Stimulated activated CD4-positive, alpha-beta T cell treated with anti-CD3 and anti-CD28 coated beads, Interleukin-1b, Interleukin-23, amount 100 ng/mL, for 48 hours (primary cell): ENCODE results near the gene USP35.

Source experiments
- DNase-seq: peaks from one replicate; pipeline ENCODE4 v3.0.0-alpha.2; 2020

USP35 gene

DNA sequence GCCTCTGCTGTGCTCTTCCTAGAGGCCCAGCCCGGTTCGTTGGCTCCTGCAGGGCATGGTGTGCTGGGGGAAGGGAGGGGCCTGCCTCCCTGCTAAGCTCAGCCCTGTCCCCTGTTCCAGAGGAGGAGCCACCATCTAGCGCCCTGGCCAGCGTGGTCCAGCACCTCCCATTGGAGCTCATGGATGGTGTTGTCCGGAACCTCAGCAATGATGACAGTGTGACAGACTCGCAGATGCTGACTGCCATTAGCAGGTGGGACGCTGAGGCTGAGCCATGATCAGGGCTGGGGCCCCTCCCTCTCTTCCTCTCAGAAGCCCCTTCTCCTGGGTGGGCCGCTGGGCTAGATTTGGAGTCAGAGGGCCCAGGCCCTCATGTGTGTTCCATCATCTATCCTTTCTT, 9.1 kb downstream of the USP35 start:
- DNase-seq, result no peak

DNA sequence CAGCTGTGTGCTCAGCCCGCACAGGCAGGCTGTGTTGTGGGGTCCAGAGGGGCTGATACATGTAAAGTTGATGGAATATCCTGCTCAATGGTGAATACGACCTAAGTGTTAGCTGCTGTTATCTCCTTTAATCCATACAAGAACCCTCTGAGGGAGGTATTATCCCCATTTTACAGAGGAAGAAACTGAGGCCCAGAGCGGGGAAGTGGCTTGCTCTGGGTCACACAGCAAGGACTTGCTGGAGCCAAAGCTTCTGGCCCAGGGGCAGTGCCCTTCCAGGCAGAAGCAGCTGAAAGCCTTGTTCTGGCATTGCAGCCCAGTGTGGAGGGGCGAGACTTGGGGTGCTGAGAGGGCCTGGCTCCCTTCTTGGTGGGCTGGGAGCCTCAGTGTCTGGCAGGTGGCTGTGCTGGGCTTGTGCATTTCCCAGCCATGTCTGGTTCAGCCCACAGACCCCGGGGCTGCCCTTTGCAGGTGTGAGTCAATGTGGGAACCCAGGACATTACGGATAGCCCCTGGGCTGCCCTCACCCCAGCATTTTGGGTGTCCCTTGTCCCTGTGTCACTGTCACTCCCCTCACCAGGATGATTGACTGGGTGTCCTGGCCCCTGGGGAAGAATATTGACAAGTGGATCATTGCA, 10.4 kb downstream of the USP35 start:
- DNase-seq, result no peak

DNA sequence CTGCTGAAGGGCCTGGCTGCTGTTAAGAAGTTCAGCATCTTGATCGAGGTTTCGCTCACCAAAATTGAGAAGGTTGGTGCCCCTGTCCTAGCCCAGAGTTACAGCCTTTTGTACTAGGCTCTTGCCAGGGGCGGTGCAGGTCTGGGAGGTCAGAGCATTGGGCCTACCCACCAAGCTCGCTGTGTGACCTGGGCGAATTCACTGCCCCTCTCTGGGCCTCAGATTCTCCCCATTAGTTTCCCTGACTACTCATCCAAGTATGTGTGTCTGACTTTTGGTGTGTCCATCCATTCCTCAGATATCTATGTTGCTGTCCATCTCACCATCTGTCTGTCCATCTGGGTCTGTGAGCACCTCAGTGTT, 10.9 kb downstream of the USP35 start:
- DNase-seq, result no peak

DNA sequence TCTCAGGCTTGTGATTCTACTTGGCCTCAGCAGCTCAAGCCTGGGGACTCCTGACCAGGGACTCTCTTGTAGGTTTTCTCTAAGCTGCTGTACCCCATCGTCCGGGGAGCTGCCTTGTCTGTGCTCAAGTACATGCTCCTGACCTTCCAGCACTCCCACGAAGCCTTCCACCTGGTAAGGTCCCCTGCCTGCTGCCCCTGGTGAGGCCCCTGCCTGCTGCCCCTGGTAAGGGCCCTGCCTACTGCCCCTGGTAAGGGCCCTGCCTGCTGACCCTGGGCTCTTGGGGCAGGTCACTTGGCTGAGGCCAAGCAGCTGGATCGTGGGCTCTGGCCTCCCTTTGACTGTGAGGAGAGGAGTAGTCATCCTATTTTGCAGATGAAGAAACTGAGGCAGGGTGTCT, 11.3 kb downstream of the USP35 start:
- no peak for DNase-seq

DNA sequence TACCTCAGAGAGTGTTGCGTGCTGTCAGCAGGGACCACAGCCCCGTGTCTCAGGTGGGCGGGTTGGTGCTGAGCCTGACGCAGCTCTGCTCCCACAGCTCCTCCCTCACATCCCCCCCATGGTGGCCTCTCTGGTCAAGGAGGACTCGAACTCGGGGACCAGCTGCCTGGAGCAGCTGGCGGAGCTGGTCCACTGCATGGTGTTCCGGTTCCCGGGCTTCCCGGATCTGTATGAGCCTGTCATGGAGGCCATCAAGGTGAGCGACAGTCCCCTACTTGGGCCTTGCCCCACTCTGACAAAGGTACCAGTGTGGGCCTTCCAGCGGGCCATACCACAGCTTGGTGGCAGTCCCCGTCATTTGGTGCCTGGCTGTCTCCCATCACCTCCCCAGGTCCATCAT, 11.8 kb downstream of the USP35 start:
- DNase-seq, result no peak

DNA sequence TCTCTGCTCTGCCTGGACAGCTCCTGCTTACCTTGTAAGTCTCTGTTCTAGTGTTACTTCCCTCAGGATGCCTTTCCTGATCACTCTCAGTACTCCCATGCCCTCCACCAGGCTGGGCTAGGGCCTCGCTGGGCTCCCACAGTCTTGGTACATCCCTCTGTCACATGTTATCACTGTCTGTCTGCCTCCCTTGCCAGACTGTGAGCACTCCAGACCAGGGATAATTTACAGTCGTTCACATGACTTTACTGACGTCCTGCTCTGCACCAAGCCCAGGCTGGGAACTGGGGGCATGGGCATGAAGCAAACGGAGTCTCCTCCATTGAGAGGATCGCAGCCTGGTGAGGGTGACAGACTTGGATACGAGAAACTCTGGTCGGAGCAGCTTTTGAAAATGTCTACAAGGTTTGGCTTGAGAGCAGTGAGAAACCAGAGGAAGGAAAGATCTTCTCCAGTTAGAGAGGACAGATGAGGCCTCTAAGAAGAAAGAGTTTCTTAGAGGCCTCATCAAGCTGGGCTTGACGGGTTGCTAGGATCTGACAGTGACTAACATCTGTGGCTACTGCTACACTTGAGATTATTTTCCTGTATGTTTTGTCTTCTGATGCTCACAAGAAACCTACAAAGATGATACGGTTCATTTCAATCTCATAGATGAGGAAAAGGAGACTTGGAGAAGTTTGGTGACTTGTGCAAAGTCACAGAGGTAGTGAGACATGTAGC, 12.5 kb downstream of the USP35 start:
- DNase-seq, result no peak

DNA sequence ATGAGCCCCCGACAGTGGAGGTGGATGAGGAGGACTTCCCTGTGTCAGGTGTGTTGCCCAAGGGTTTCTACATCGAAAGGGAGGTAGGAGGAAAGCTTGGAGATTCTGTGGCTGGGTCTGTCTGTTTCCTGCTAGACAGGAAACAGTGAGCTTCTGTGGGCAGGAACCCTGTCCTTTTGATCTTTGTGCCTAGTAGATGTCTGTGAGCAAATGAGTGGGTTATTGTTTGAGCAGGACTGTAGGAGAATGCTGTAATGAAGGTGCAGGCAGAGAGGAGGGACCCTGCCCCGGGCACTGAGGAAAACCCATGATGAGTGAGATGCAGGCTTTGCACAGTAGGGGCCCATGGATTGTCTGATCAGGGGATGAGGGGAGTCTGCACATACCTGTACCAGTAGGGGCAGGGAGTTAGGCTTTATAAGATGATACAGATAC, 14.0 kb downstream of the USP35 start:
- DNase-seq, result peak; percentile 34

DNA sequence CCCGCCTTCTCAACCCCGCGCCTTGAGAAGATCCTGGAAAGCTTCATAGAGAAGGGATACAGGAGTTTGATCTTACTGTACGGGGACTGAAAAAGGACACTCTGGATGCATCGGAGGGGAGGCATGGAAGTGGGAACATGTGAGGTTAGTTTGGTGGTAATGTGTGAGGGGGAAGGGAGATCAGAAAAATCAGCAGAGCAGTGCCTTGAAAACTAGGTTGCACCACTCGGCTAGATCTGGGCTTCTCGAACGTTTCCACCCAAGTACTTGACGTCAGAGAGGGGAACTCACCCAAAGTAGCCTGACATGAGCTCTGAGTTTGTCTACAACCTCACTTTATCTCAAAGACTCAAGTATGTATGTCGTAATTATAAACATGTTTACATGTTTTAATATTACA, 14.5 kb downstream of the USP35 start:
- no peak for DNase-seq

DNA sequence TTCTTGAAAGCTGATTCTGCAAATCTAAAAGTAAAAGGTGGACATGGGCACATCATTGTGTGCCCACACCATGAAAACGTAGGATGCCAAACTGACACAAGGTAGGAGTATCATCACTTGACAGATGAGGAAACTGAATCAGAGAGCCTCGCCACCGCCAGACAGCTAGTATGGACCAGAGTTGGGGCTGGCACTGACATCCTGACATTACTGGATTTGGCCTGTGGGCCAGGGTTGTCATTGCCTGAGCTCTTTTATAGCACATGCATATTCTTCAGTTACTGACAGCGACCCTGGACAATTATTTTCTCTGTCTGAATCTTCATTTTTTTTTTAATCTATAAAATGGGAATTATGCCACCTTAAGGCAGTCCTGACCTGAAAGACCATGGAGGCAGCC, 16.5 kb downstream of the USP35 start:
- no peak for DNase-seq

DNA sequence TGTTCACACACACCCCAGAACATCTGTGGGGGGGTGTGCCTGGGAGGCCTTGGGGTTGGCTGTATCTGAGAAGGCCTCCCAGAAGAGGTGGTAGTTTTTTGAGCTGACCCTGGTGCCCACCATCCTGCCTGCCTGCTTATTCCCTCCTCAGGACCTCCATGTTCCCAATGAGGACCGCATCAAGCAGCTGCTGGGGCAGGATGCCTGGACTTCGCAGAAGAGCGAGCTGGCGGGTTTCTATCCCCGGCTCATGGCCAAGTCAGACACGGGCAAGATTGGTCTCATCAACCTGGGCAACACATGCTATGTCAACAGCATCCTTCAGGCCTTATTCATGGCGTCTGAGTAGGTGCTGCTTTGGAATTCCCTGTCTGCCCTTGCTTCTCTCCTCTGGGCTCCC, 17.0 kb downstream of the USP35 start:
- no peak for DNase-seq

DNA sequence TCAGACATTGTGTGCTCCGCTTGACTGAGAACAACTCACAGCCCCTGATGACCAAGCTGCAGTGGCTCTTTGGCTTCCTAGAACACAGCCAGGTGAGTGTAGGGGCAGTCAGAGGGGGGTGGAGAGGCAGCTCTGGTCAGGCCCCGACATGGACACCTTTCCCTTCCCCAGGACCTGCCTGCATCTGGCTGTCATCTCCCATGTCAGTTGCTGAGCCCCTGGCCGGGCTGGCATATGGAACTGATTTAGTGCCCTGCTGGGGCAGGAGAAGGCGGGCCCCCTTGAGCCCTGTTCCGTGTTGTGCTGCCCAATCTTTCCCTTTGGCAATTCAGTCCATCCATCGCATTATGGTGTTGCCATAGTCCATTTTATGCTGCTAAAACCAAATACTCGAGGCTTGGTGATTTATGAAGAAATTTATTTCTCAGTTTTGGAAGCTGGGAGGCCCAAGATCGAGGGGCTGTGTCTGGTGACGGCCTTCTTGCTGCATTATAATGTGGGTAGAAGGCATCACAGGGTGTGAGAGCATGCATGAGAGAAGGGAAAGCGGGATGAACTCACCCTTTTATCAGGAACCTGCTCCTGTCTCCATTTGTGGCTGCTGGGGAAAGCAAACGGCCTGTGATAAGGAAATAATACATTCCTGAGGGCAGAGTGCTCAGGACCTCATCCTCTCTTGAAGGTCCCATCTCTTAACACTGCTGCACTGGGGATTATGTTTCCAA, 19.0 kb downstream of the USP35 start:
- DNase-seq, result no peak

DNA sequence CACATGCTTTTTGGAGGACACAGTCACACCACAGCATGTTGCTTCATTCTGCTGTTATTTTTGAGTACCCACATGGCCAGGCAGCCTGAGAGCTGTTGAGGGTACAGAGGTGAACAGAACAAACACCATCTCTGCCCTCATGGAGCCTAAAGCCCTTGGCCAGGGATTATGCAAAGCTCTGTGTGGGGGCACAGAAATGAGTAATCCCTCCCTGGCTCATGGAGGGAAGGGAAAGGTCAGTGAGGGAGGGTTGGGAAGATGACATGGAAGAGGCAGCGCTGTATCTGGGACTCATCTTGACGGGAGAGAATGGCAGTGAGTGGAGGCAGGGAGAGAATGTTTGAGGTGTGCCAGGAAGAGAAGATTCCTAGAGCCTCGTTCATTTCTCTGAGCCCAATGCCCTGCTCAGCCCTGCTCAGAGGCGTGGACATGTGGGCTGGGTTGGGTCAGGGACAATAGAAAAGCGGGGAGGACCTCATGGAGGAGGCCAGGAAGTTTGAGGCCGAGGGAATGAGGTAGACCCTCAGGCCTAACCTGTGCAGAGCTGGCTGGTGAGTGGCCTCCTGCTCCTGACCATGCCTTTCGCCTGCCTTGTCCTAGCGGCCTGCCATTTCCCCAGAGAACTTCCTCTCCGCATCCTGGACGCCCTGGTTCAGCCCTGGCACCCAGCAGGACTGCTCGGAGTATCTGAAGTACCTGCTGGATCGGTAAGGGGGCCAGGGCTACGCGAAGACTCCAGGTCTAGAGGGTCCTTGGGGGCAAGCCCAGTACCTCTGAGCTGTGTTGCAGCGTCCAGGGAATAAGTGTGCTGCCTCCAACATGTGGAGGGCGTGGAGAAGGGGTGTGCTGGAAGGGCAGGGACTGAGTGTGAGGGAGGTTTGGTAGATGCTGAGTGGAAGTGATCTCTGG, 19.8 kb downstream of the USP35 start:
- DNase-seq, result no peak

DNA sequence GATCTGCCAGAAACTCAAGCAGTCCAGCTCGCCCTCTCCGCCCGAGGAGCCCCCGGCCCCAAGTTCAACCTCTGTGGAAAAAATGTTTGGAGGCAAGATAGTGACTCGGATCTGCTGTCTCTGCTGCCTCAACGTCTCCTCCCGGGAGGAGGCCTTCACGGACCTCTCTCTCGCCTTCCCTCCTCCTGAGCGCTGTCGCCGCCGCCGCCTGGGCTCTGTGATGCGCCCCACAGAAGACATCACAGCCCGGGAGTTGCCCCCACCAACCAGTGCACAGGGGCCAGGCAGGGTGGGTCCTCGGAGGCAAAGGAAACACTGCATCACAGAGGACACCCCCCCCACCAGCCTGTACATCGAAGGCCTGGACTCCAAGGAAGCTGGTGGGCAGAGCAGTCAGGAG, 20.8 kb downstream of the USP35 start:
- DNase-seq, result no peak

DNA sequence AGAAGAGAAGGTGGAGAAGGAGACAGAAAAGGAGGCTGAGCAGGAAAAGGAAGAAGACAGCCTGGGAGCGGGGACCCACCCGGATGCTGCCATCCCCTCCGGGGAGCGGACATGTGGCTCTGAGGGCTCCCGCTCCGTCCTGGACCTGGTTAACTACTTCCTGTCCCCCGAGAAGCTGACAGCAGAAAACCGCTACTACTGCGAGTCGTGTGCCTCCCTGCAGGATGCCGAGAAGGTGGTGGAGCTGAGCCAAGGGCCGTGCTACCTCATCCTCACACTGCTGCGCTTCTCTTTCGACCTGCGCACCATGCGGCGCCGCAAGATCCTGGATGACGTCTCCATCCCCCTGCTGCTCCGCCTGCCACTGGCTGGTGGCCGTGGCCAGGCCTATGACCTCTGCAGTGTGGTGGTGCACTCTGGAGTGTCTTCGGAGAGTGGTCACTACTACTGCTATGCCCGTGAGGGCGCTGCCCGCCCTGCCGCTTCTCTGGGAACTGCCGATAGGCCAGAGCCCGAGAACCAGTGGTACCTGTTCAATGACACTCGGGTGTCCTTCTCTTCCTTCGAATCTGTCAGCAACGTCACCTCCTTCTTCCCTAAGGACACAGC, 21.4 kb downstream of the USP35 start:
- no peak for DNase-seq

DNA sequence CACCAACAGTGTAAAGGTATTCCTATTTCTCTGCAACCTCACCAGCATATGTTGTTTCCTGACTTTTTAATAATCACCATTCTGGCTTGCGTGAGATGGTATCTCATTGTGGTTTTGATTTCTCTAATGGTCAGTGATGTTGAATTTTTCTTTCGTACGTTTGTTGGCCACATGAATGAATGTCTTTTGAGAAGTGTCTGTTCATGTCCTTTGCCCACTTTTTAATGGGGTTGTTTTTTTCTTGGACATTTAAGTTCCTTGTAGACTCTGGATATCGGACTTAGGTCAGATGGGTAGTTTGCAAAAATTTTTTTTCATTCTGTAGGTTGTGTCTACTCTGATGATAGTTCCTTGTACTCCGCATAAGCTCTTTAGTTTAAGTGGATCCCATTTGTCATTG, 22.8 kb downstream of the USP35 start:
- DNase-seq, result no peak

DNA sequence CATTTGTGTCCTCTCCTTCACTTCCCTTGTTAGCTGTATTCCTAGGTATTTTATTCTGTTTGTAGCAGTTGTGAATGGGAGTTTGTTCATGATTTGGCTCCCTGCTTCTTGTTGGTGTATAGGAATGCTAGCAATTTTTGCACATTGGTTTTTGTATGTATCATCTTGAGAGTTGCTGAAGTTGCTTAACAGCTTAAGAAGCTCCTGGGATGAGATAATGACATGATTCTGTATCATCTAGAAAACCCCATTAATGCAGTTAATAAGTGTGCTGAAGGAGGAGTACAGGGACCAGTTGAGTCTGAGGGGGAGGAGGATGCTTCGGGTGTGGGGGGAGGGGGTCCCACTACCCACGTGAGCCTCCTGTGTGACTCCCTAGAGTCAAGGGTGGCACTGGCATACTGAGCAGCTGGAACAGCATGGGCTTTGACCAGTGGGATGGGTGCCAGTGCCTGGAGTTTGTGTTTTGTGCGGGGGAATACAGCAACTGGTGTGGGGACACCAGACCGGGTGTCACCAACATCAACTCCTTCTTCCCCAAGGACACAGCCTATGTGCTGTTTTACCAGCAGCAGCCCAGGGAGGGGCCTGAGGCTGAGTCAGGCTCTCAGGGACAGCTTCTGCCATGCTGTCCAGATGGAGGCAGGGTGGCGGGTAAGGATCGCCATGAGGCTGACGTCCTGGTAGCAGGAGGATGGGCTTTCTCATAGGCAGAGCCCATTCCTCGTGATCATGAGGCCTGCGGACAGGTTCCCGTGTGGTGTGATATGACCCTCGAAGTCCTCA, 24.1 kb downstream of the USP35 start:
- DNase-seq, result no peak

DNA sequence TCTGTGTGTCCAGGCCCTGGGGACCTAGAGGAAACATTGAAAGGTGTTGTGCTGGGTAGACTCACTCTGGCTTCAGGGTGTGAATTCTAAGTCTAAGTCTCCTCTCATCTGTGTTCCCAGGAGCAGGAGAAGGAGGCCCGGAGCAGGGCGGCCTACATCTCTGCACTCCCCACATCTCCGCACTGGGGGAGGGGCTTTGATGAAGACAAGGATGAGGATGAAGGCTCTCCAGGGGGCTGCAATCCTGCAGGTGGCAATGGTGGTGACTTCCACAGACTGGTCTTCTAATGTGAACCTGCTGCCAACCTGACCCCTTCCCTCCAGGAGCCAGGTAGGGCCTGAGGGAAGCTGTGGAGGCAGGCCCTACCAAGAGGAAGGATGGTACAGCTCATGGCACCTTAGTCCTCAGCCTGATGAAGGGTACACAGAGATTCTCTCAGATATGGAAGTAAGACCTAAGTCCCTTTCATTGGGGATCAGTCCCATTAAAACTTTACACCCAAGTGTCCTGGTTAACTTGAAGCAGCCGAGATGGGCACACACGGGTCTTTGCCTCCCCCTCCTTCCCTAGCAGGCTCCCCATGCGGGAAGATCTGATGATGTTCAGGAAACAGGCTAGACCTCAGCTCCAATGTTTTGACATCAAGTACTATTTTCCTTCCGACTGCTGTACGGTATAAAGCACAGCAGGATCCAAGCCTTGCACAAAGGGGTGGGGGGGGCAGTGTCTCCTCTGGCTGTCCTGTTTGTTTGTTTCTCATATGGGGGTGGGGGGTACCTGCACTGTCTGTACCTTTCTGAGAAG, 25.0 kb downstream of the USP35 start:
- DNase-seq, result no peak

DNA sequence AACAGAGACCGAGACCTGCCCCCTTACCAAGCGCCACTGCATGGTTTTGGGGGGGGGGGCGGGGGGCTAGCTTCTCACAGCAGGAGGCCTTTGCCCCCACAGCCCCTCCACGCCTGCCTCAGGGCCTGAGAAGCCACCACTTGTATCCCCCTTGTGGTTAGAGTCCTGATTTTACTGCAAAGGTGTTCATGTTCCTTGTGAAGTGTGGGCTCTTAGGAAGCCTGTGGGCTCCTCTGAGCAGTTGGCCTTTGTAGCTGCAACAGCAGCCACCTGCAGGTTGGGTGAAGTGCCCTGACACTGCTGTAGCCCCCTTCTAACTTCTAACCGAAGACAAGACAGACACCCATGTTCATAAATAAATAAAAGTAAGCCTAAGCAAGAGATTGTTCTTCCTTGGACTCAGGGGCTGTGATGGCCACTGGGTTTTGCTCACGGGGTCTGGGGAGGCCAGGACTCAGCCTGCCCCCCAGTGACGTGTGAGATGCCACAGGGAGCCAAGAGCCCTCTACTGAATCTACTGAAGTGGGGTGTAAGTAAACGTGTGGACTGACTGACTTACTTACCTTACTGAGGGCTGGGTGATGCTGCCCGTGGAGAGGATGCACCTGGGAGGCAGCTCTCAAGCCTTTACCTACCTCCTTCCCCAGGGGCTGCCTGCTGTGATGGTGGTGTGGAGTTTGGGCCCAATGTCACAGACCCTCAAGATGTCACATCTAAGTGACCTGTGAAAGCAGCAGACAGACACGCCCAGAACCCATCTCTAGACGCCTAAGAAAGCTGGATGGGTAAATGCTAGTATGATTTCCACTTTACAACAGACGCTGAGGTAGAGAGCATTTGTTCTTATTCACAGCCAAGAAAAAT, 25.8 kb downstream of the USP35 start:
- no peak for DNase-seq

DNA sequence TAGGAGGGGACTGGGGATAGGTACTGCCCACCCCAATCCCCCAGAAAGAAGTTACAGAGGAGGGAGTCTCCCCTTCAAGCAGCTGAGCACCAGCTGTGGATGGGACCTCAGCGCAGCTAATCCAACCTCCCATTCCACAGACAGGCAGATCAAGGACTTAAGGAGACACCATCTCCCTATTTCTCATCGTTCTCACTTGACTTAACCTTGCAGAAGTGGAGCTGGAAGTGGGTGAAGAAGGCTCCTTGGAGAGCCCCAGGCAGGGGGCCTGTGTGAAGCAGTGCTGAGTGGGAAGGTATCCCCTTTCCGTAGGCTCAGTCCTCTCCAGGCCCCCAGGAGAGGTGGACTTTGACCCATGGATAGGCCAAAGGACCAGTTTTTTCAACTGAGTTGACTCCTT, 27.3 kb downstream of the USP35 start:
- DNase-seq, result no peak
